ENCODE data around the gene MOB3C.

The MOB3C gene

DNA sequence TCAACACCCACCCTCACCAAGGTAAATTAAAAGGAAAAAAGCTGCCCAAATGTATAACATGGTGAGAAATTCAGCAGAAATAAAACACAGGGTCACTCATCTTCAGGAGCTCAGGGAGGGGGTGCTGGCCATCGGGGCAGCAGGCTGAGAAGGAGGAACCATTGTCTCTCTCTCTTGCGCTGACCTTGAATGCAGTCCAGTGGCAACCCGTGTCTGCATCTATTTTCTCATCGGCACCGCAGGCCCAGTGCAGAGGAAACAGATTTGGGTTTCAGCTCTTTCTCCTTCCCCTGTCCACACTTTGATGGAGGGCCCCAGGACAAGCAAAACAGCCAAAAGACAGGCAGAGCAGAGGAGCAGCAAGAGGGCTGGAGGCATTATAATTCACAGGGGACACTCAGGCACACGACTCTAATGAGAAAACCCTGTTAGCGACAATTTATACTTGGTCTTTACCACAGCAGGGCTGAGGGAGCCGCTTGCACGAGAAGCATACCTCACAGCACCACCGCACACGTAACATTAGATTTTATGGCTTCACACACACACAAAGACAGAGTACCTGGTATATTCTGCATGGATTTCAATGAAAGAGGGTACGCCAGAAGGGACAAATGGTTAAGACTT is 31.2 kb downstream of the MOB3C start:
- H3K4me3 ChIP-seq (ENCODE audit: low read depth, low read length): no peak overlapping the region
- TF ChIP-seq, protein P1, sequence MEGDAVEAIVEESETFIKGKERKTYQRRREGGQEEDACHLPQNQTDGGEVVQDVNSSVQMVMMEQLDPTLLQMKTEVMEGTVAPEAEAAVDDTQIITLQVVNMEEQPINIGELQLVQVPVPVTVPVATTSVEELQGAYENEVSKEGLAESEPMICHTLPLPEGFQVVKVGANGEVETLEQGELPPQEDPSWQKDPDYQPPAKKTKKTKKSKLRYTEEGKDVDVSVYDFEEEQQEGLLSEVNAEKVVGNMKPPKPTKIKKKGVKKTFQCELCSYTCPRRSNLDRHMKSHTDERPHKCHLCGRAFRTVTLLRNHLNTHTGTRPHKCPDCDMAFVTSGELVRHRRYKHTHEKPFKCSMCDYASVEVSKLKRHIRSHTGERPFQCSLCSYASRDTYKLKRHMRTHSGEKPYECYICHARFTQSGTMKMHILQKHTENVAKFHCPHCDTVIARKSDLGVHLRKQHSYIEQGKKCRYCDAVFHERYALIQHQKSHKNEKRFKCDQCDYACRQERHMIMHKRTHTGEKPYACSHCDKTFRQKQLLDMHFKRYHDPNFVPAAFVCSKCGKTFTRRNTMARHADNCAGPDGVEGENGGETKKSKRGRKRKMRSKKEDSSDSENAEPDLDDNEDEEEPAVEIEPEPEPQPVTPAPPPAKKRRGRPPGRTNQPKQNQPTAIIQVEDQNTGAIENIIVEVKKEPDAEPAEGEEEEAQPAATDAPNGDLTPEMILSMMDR (IDR thresholded peaks at IDR 0.05; ENCODE audit: low read depth, low read length): no peak
- no peak for DNase-seq
- no peaks in the 10 kb centered on the region for H3K36me3 ChIP-seq
- H3K9me3 ChIP-seq: no peaks in the 10 kb centered on the region
- no peaks in the 10 kb centered on the region for H3K4me1 ChIP-seq
- H3K27me3 ChIP-seq: no peaks in the 10 kb centered on the region

DNA sequence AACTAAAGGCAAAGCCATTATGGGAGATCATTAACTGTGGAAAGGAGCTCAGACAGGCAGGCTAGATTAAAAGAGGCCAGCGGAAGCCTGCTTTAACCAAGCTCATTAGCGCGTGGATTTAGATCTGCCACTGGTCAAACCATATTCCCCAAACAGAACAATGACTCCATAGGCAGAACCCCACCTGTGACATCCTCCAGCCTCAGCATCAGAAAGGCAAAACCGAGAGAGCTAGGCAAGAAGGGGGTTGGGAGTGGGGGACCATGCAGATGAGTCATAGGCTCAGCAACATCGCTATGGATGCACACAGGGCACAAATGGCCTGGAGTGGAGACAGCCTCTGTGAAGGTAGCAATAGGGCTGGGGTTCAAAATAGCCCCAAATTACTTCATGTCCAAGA is 33.1 kb downstream of the MOB3C start:
- Histone ChIP-seq H3K27me3 (no peaks in the 10 kb centered on the region), H3K9me3 (no peaks in the 10 kb centered on the region), H3K4me3 (ENCODE audit: low read depth, low read length) (no peak overlapping the region), H3K4me1 (no peaks in the 10 kb centered on the region), H3K36me3 (no peaks in the 10 kb centered on the region)
- no peak for DNase-seq
- TF ChIP-seq, protein P1 (IDR thresholded peaks at IDR 0.05; ENCODE audit: low read depth, low read length): no peak

DNA sequence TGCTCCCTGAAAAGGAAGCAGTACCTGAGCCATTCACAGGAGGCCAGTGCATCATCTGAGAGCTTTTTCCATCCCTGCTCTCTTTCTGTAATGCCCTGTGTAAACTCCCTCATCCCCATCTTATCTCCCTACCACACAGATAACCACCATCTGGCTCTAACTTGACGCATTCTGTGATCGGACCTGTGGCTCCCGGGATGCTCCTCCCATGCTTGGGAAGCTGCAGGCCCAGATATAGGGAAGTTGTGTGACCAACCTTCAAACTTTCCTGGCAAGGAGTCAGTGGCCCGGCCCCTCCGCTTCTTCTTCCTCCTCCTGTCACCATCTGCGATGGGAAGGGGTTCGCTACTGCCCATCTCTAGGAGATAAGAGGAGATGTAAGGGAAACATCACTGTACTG is 33.6 kb downstream of the MOB3C start:
- H3K9me3 ChIP-seq: no peaks in the 10 kb centered on the region
- DNase-seq: no peak
- TF ChIP-seq, protein P1 (IDR thresholded peaks at IDR 0.05; ENCODE audit: low read depth, low read length): no peak
- no peaks in the 10 kb centered on the region for H3K4me1 ChIP-seq
- H3K4me3 ChIP-seq (ENCODE audit: low read depth, low read length): no peak overlapping the region
- no peaks in the 10 kb centered on the region for H3K36me3 ChIP-seq
- H3K27me3 ChIP-seq: no peaks in the 10 kb centered on the region

GRCh38 chr1:46581681-46582455 is 34.7 kb downstream of the MOB3C start:
- H3K4me3 ChIP-seq (ENCODE audit: low read depth, low read length): no peak overlapping the region
- TF ChIP-seq, protein P1 (IDR thresholded peaks at IDR 0.05; ENCODE audit: low read depth, low read length): no peak
- no peaks in the 10 kb centered on the region for H3K36me3 ChIP-seq
- no peaks in the 10 kb centered on the region for H3K27me3 ChIP-seq
- no peak for DNase-seq
- no peaks in the 10 kb centered on the region for H3K4me1 ChIP-seq
- H3K9me3 ChIP-seq: no peaks in the 10 kb centered on the region

GRCh38 chr1:46580140-46580903 is 36.3 kb downstream of the MOB3C start:
- Histone ChIP-seq H3K4me1 (no peaks in the 10 kb centered on the region), H3K9me3 (no peaks in the 10 kb centered on the region), H3K4me3 (ENCODE audit: low read depth, low read length) (no peak overlapping the region), H3K27me3 (no peaks in the 10 kb centered on the region), H3K36me3 (no peaks in the 10 kb centered on the region)
- TF ChIP-seq, protein P1 (IDR thresholded peaks at IDR 0.05; ENCODE audit: low read depth, low read length): no peak
- DNase-seq: no peak

All from BE2C (cell line).